ENCODE measurements around the gene CCDC12.

Gene CCDC12

GRCh38 chr3:46926871-46927717 is 49.5 kb downstream of the CCDC12 start:
- H4K20me1 ChIP-seq (ENCODE audit: insufficient read depth, low read length) = peaks cover 85% of the 10 kb centered on the region
- ATAC-seq (ENCODE audit: insufficient read depth, low read depth) = peak; percentile 55; the same call in 2 of the 3 replicates
- peak; percentile 35 for DNase-seq
- no peak overlapping the region for H3K9ac ChIP-seq (ENCODE audit: low read depth, low read length)
- H3K4me3 ChIP-seq (ENCODE audit: low read depth in 1 of 2, low read length in 2 of 2) = no peak overlapping the region
- H3K36me3 ChIP-seq (ENCODE audit: insufficient read depth, low read length) = peaks cover 87% of the 10 kb centered on the region
- H3K9me3 ChIP-seq (ENCODE audit: insufficient read depth, low read length, severe bottlenecking) = no peaks in the 10 kb centered on the region
- no peaks in the 10 kb centered on the region for H3K27me3 ChIP-seq (ENCODE audit: insufficient read depth, low read length, poor library complexity)
- no peak overlapping the region for H3K4me2 ChIP-seq (ENCODE audit: insufficient read depth, low read length)
- peaks cover 71% of the 10 kb centered on the region for H3K79me2 ChIP-seq (ENCODE audit: insufficient read depth, low read length)
- TF ChIP-seq CTCF (IDR thresholded peaks at IDR 0.05; ENCODE audit: borderline replicate concordance, extremely low read depth, low read length, poor library complexity, severe bottlenecking) (no peak), EZH2 (IDR thresholded peaks at IDR 0.05; ENCODE audit: borderline replicate concordance, low read depth, low read length, severe bottlenecking) (no peak)
- H3K4me1 ChIP-seq (ENCODE audit: insufficient read depth, low read length) = peaks cover 9% of the 10 kb centered on the region; the same call in 1 of the 2 replicates
- peak overlapping the region; percentile 21 for H3K27ac ChIP-seq (ENCODE audit: low read length)
- no peak overlapping the region for H2AFZ ChIP-seq (ENCODE audit: low read depth, low read length)

GRCh38 chr3:46926447-46926846 is 50.1 kb downstream of the CCDC12 start:
- Histone ChIP-seq H3K9ac (ENCODE audit: low read depth, low read length) (no peak overlapping the region), H3K4me2 (ENCODE audit: insufficient read depth, low read length) (no peak overlapping the region), H3K9me3 (ENCODE audit: insufficient read depth, low read length, severe bottlenecking) (no peaks in the 10 kb centered on the region), H3K4me3 (ENCODE audit: low read depth in 1 of 2, low read length in 2 of 2) (no peak overlapping the region), H3K27me3 (ENCODE audit: insufficient read depth, low read length, poor library complexity) (no peaks in the 10 kb centered on the region), H4K20me1 (ENCODE audit: insufficient read depth, low read length) (peaks cover 83% of the 10 kb centered on the region), H3K4me1 (ENCODE audit: insufficient read depth, low read length) (peaks cover 9% of the 10 kb centered on the region; the same call in 1 of the 2 replicates), H3K79me2 (ENCODE audit: insufficient read depth, low read length) (peaks cover 64% of the 10 kb centered on the region), H3K27ac (ENCODE audit: low read length) (peak overlapping the region; percentile 9), H3K36me3 (ENCODE audit: insufficient read depth, low read length) (peaks cover 90% of the 10 kb centered on the region), H2AFZ (ENCODE audit: low read depth, low read length) (no peak overlapping the region)
- TF ChIP-seq CTCF (IDR thresholded peaks at IDR 0.05; ENCODE audit: borderline replicate concordance, extremely low read depth, low read length, poor library complexity, severe bottlenecking) (no peak), EZH2 (IDR thresholded peaks at IDR 0.05; ENCODE audit: borderline replicate concordance, low read depth, low read length, severe bottlenecking) (no peak)
- ATAC-seq (ENCODE audit: insufficient read depth, low read depth) (no peak), DNase-seq (no peak)

DNA sequence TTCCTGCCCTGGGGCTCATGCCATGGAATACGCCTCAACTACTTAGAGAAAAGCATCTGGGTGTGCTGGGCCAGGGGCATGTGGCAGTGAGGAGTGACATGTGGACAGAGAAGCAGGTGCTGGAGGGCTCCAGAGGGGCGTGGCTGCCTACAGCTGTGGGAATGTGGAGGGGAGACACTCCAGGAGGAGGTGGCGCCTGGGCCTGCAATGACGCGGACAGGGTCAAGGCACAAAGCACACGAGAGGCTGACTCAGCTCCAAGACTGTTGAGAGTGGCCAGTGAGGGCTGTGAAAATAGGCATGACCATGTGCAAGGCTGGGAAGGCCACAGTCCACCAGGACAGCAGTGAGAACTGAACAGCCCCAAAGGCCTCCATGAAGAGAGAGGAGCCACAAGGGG is 50.5 kb downstream of the CCDC12 start:
- H3K27me3 ChIP-seq (ENCODE audit: insufficient read depth, low read length, poor library complexity) = no peaks in the 10 kb centered on the region
- 0 out of 2 replicates have a peak overlapping the region, but pooled peaks have one; percentile 9 for H3K27ac ChIP-seq (ENCODE audit: low read length)
- H3K36me3 ChIP-seq (ENCODE audit: insufficient read depth, low read length) = peaks cover 90% of the 10 kb centered on the region
- H3K4me2 ChIP-seq (ENCODE audit: insufficient read depth, low read length) = no peak overlapping the region
- DNase-seq = no peak
- no peak overlapping the region for H2AFZ ChIP-seq (ENCODE audit: low read depth, low read length)
- H3K4me3 ChIP-seq (ENCODE audit: low read depth in 1 of 2, low read length in 2 of 2) = no peak overlapping the region
- no peak overlapping the region for H3K9ac ChIP-seq (ENCODE audit: low read depth, low read length)
- no peaks in the 10 kb centered on the region for H3K9me3 ChIP-seq (ENCODE audit: insufficient read depth, low read length, severe bottlenecking)
- ATAC-seq (ENCODE audit: insufficient read depth, low read depth) = no peak
- peaks cover 79% of the 10 kb centered on the region for H4K20me1 ChIP-seq (ENCODE audit: insufficient read depth, low read length)
- H3K79me2 ChIP-seq (ENCODE audit: insufficient read depth, low read length) = peaks cover 60% of the 10 kb centered on the region
- TF ChIP-seq CTCF (IDR thresholded peaks at IDR 0.05; ENCODE audit: borderline replicate concordance, extremely low read depth, low read length, poor library complexity, severe bottlenecking) = no peak
- TF ChIP-seq EZH2 (IDR thresholded peaks at IDR 0.05; ENCODE audit: borderline replicate concordance, low read depth, low read length, severe bottlenecking) = no peak
- peaks cover 9% of the 10 kb centered on the region; the same call in 1 of the 2 replicates for H3K4me1 ChIP-seq (ENCODE audit: insufficient read depth, low read length)

Data from DND-41 (cell line).